ENCODE measurements around the gene TPM3.
"Not testable (repeated sequence)": the region's sequence is repeated elsewhere in the genome, so short reads cannot be mapped to it uniquely, and the experiment has no call there.

- not testable (repeated sequence) for TF ChIP-seq JUNB, CBX8, USF2 (IDR thresholded peaks at IDR 0.05)
- TF ChIP-seq, protein P1, sequence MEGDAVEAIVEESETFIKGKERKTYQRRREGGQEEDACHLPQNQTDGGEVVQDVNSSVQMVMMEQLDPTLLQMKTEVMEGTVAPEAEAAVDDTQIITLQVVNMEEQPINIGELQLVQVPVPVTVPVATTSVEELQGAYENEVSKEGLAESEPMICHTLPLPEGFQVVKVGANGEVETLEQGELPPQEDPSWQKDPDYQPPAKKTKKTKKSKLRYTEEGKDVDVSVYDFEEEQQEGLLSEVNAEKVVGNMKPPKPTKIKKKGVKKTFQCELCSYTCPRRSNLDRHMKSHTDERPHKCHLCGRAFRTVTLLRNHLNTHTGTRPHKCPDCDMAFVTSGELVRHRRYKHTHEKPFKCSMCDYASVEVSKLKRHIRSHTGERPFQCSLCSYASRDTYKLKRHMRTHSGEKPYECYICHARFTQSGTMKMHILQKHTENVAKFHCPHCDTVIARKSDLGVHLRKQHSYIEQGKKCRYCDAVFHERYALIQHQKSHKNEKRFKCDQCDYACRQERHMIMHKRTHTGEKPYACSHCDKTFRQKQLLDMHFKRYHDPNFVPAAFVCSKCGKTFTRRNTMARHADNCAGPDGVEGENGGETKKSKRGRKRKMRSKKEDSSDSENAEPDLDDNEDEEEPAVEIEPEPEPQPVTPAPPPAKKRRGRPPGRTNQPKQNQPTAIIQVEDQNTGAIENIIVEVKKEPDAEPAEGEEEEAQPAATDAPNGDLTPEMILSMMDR (IDR thresholded peaks at IDR 0.05) = not testable (repeated sequence)
These were observed 13.9 kb upstream of the TPM3 start for GRCh38 chr1:154205778-154206177.
